ENCODE data around the gene ADCY1. TPM values are rescaled to one million over a fixed set of nuclear protein-coding genes. Genes with fewer than 3 reads are reported as not detected.
A peak's percentile ranks its signal among the peaks of the same experiment; 100 is the strongest.

The ADCY1 gene
- total and polyA plus RNA-seq, 4 donors, result 21.8 to 79.2 (median 72.3) TPM

DNA sequence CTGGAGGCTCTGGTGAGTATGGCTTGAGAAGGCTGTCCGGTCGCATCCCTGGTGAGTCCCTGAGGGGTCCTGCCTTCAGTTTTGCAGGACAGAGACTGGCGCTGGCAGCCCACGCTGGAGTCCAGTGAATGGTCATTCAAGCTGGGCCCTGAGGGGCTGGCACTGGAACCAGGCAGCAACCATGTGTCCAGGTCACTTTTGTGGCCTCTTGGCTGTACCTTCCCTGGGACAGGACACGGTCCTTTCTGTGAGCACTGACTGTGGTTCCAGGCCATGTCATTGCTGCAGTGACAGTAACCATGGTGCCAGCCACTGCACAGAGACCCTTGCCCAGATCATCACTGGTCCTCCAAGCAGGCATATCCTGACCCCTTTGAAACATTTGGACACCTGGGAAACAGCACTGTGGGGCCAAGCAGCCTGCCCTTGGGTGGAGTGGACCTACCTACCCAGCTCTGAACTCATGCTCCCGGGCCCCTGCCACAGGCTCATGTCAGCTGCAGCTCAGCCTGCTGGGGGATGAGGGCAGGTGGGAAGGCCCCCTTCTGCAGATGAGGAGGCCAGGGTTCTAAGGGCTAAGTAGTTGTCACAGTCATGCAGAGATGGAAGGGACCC lies 72.1 kb downstream of the ADCY1 start:
- H3K9me3 ChIP-seq (ENCODE audit: control insufficient read depth, insufficient read depth, low read length), result no peaks in the 10 kb centered on the region
- no peak overlapping the region for H3K27ac ChIP-seq (ENCODE audit: low read depth, low read length)
- WGBS (ENCODE audit: insufficient coverage), result 94% methylated on average over 6 of the region's 6 CpGs
- H3K27me3 ChIP-seq (ENCODE audit: control insufficient read depth, insufficient read depth, low read length), result no peaks in the 10 kb centered on the region
- peaks cover 14% of the 10 kb centered on the region for H3K4me1 ChIP-seq (ENCODE audit: control insufficient read depth, insufficient read depth, low read length)
- H3K36me3 ChIP-seq (ENCODE audit: control insufficient read depth, insufficient read depth, low read length), result peaks cover 31% of the 10 kb centered on the region
- no peak for DNase-seq (ENCODE audit: low read depth in 4 of 6, low spot score in 6 of 6)
- H3K4me3 ChIP-seq (ENCODE audit: low read depth, low read length), result no peak overlapping the region

- Histone ChIP-seq H3K36me3 (ENCODE audit: control insufficient read depth, insufficient read depth, low read length) (peaks cover 33% of the 10 kb centered on the region), H3K27me3 (ENCODE audit: control insufficient read depth, insufficient read depth, low read length) (no peaks in the 10 kb centered on the region), H3K4me1 (ENCODE audit: control insufficient read depth, insufficient read depth, low read length) (peaks cover 14% of the 10 kb centered on the region), H3K4me3 (ENCODE audit: low read depth, low read length) (no peak overlapping the region), H3K9me3 (ENCODE audit: control insufficient read depth, insufficient read depth, low read length) (no peaks in the 10 kb centered on the region), H3K27ac (ENCODE audit: low read depth, low read length) (no peak overlapping the region)
- WGBS (ENCODE audit: insufficient coverage), result 62% methylated on average over 9 of the region's 12 CpGs
- peak in 1 of 6 donors; percentile 13 for DNase-seq (ENCODE audit: low read depth in 4 of 6, low spot score in 6 of 6)
Measured at GRCh38 chr7:45646996-45647825, 73.0 kb downstream of the ADCY1 start.

DNA sequence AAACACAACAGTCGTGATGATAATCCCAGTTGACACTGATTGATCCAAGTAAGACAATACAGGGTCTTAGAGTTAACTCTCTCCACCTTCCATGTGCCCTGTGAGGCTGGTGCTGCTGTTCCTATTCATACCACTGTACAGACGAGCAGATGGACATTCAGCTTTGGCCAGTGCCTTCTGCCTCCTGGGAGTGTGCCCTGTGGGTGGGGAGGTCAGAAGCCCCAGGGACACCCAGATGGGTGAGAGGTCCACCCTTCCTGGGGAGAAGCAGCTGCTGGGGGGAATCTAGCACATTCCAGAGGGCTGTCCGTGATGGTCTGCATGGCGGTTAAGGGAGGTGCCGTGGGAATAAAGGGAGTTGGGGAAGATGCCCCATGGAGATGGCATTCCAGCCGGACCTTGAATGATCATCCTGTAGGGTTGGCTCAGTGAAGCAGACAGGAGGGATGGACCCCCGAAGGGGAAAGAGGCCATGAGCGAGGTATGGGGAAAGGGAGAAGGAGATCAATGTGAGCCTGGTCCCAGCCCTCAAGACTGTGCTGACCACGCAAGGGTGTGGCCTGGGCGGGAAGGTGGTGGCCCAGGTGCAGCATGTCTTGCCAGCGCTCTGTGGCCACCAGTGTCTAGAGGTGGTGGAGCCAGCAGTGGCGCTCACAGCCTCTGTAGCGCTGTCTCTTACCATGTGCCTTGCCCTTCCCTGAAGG lies 74.0 kb downstream of the ADCY1 start:
- no peak overlapping the region for H3K4me3 ChIP-seq (ENCODE audit: low read depth, low read length)
- no peaks in the 10 kb centered on the region for H3K9me3 ChIP-seq (ENCODE audit: control insufficient read depth, insufficient read depth, low read length)
- WGBS (ENCODE audit: insufficient coverage), result over 99% methylated on average over 11 of the region's 13 CpGs
- H3K27me3 ChIP-seq (ENCODE audit: control insufficient read depth, insufficient read depth, low read length), result no peaks in the 10 kb centered on the region
- no peak for DNase-seq (ENCODE audit: low read depth in 4 of 6, low spot score in 6 of 6)
- H3K36me3 ChIP-seq (ENCODE audit: control insufficient read depth, insufficient read depth, low read length), result peaks cover 38% of the 10 kb centered on the region
- H3K4me1 ChIP-seq (ENCODE audit: control insufficient read depth, insufficient read depth, low read length), result peaks cover 14% of the 10 kb centered on the region
- H3K27ac ChIP-seq (ENCODE audit: low read depth, low read length), result no peak overlapping the region

GRCh38 chr7:45648671-45648995 lies 74.5 kb downstream of the ADCY1 start:
- WGBS (ENCODE audit: insufficient coverage), result 100% methylated on average over 7 of the region's 10 CpGs
- DNase-seq (ENCODE audit: low read depth in 4 of 6, low spot score in 6 of 6), result no peak
- H3K36me3 ChIP-seq (ENCODE audit: control insufficient read depth, insufficient read depth, low read length), result peaks cover 41% of the 10 kb centered on the region
- no peaks in the 10 kb centered on the region for H3K27me3 ChIP-seq (ENCODE audit: control insufficient read depth, insufficient read depth, low read length)
- no peak overlapping the region for H3K4me3 ChIP-seq (ENCODE audit: low read depth, low read length)
- peaks cover 14% of the 10 kb centered on the region for H3K4me1 ChIP-seq (ENCODE audit: control insufficient read depth, insufficient read depth, low read length)
- H3K9me3 ChIP-seq (ENCODE audit: control insufficient read depth, insufficient read depth, low read length), result no peaks in the 10 kb centered on the region
- H3K27ac ChIP-seq (ENCODE audit: low read depth, low read length), result no peak overlapping the region

- H3K4me3 ChIP-seq (ENCODE audit: low read depth, low read length), result no peak overlapping the region
- 96% methylated on average over 7 of the region's 11 CpGs for WGBS (ENCODE audit: insufficient coverage)
- H3K9me3 ChIP-seq (ENCODE audit: control insufficient read depth, insufficient read depth, low read length), result no peaks in the 10 kb centered on the region
- DNase-seq (ENCODE audit: low read depth in 4 of 6, low spot score in 6 of 6), result no peak
- peaks cover 41% of the 10 kb centered on the region for H3K36me3 ChIP-seq (ENCODE audit: control insufficient read depth, insufficient read depth, low read length)
- H3K4me1 ChIP-seq (ENCODE audit: control insufficient read depth, insufficient read depth, low read length), result peaks cover 14% of the 10 kb centered on the region
- no peaks in the 10 kb centered on the region for H3K27me3 ChIP-seq (ENCODE audit: control insufficient read depth, insufficient read depth, low read length)
- H3K27ac ChIP-seq (ENCODE audit: low read depth, low read length), result no peak overlapping the region
Measured at GRCh38 chr7:45649560-45650346, 75.6 kb downstream of the ADCY1 start.

DNA sequence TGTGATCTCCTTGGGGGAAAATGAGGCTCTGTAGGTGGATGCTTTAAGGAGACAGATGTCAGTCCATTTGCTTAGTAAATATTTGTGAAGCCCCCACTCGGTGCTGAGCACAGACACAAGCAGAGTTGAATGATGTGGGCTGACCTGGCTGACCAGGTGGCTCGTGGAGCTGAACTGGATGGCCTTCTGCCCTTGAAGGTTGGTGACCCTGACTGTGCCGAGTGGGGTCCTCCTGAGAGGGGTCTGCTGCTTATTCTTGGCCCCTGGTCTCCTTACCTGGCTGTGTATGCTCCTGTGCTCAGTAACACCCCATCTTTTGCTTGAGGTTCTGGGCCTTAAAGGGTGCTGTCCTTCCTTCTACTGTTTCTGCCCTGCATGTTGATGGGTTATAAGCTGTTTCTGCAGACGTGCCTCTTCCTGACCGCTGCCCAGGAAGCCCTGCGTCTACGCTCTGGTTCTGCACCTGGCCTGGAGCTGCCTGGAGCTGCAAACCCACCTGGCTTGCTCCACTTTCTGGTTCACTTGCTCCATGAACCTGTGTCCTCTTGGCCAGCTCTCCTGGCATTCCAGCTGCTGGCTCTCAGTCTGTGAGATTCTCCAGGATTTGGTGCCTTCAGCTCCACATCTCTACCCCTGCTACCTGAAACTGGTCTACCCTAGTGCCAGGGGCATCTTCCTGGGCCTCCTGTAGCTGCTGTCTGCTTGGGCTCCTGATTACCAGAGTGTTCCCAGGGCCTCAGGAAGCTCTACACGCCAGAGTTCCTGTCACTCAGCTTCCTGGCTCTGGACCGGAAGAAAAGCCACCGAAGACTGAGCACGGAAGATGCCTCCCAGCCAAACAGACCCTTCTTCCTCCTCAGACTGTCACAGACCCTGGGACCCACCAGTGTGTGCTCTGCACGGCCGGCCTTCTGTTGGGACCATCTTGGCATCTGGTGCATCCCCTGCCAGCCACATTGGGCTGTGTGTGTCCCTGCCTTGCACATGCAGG lies 76.5 kb downstream of the ADCY1 start:
- peaks cover 41% of the 10 kb centered on the region for H3K36me3 ChIP-seq (ENCODE audit: control insufficient read depth, insufficient read depth, low read length)
- no peak overlapping the region for H3K4me3 ChIP-seq (ENCODE audit: low read depth, low read length)
- H3K27ac ChIP-seq (ENCODE audit: low read depth, low read length), result no peak overlapping the region
- peaks cover 14% of the 10 kb centered on the region for H3K4me1 ChIP-seq (ENCODE audit: control insufficient read depth, insufficient read depth, low read length)
- no peaks in the 10 kb centered on the region for H3K9me3 ChIP-seq (ENCODE audit: control insufficient read depth, insufficient read depth, low read length)
- 88% methylated on average over 13 of the region's 13 CpGs for WGBS (ENCODE audit: insufficient coverage)
- H3K27me3 ChIP-seq (ENCODE audit: control insufficient read depth, insufficient read depth, low read length), result no peaks in the 10 kb centered on the region
- DNase-seq (ENCODE audit: low read depth in 4 of 6, low spot score in 6 of 6), result no peak

DNA sequence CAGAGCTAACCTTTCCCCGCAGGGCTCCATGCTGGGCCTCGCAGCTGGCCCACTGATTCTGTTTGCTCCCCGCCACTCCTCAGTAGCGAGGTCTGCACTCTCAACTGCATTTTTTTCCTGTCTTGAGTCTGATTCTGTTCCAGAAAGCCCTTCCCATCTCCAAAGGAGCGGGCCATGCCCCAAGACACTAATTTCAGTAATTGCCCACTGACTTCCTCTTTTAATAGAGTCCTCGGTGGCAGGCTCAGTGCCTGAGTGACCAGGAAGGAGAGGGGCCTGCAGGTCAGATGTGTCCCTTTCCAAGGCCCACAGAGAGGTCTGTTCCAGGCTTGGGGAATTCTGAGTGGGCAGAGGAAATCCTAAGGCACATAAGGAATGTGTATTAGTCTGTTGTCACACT lies 77.4 kb downstream of the ADCY1 start:
- H3K27me3 ChIP-seq (ENCODE audit: control insufficient read depth, insufficient read depth, low read length), result no peaks in the 10 kb centered on the region
- no peak overlapping the region for H3K27ac ChIP-seq (ENCODE audit: low read depth, low read length)
- H3K4me3 ChIP-seq (ENCODE audit: low read depth, low read length), result no peak overlapping the region
- no peaks in the 10 kb centered on the region for H3K9me3 ChIP-seq (ENCODE audit: control insufficient read depth, insufficient read depth, low read length)
- WGBS (ENCODE audit: insufficient coverage), result 85% methylated on average over 5 of the region's 6 CpGs
- H3K36me3 ChIP-seq (ENCODE audit: control insufficient read depth, insufficient read depth, low read length), result peaks cover 36% of the 10 kb centered on the region
- H3K4me1 ChIP-seq (ENCODE audit: control insufficient read depth, insufficient read depth, low read length), result peaks cover 7% of the 10 kb centered on the region
- no peak for DNase-seq (ENCODE audit: low read depth in 4 of 6, low spot score in 6 of 6)

DNA sequence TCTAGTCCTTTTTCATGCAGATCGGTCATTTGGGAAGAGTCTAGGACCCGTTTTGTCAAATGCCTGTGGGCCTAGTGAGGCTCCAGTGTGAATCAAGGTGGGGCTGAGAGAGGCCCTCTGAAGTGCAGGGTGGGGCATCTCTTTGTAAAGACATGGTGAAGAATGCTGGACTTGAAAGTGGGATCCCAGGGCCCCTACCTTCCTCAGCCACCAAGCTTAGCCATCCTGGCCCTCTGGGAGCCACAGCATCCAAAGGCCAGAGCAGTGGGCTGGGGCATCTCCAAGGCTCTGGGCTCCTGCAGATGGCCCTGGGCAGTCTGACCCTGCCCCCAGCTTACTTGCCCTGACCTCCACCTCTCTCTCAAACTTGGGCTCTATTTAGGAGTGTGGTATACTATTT lies 78.5 kb downstream of the ADCY1 start:
- H3K27ac ChIP-seq (ENCODE audit: low read depth, low read length), result no peak overlapping the region
- peaks cover 39% of the 10 kb centered on the region for H3K36me3 ChIP-seq (ENCODE audit: control insufficient read depth, insufficient read depth, low read length)
- H3K9me3 ChIP-seq (ENCODE audit: control insufficient read depth, insufficient read depth, low read length), result no peaks in the 10 kb centered on the region
- 86% methylated on average over 2 of the region's 2 CpGs for WGBS (ENCODE audit: insufficient coverage)
- H3K4me1 ChIP-seq (ENCODE audit: control insufficient read depth, insufficient read depth, low read length), result no peaks in the 10 kb centered on the region
- H3K27me3 ChIP-seq (ENCODE audit: control insufficient read depth, insufficient read depth, low read length), result no peaks in the 10 kb centered on the region
- no peak overlapping the region for H3K4me3 ChIP-seq (ENCODE audit: low read depth, low read length)
- DNase-seq (ENCODE audit: low read depth in 4 of 6, low spot score in 6 of 6), result no peak

Data from spinal cord (tissue), 10 donors.